Fibroblast of peridontal ligament (primary cell): ENCODE data around the gene IMP3.

Source experiments
- DNase-seq: peaks from one replicate; pipeline ENCODE4 v3.0.0-alpha.2; 2010; ENCODE audit errors: extremely low read depth

The IMP3 gene

GRCh38 chr15:75672646-75673425, 32.8 kb upstream of the IMP3 start:
- peak; percentile 64 for DNase-seq

- DNase-seq = peak; percentile 22
These were observed 31.9 kb upstream of the IMP3 start for GRCh38 chr15:75671730-75672602.

GRCh38 chr15:75669879-75670212, 29.8 kb upstream of the IMP3 start:
- no peak for DNase-seq

- DNase-seq = no peak
These were observed 29.3 kb upstream of the IMP3 start for GRCh38 chr15:75669191-75669878.

GRCh38 chr15:75666823-75667501, 26.9 kb upstream of the IMP3 start:
- DNase-seq = peak; percentile 99

- DNase-seq = no peak
These were observed 24.0 kb upstream of the IMP3 start for GRCh38 chr15:75663931-75664421.

- DNase-seq = no peak
These were observed 22.9 kb upstream of the IMP3 start for GRCh38 chr15:75662823-75663519.

GRCh38 chr15:75661756-75662140, 21.7 kb upstream of the IMP3 start:
- DNase-seq = no peak

- DNase-seq = peak; percentile 93
These were observed 21.2 kb upstream of the IMP3 start for GRCh38 chr15:75661100-75661755.

GRCh38 chr15:75659928-75660645, 20.1 kb upstream of the IMP3 start:
- no peak for DNase-seq

- DNase-seq = no peak
These were observed 19.2 kb upstream of the IMP3 start for GRCh38 chr15:75659141-75659771.

- no peak for DNase-seq
These were observed 16.8 kb upstream of the IMP3 start for GRCh38 chr15:75656813-75657212.

- no peak for DNase-seq
These were observed 16.3 kb upstream of the IMP3 start for GRCh38 chr15:75656331-75656730.

GRCh38 chr15:75655931-75656330, 15.9 kb upstream of the IMP3 start:
- DNase-seq = no peak

GRCh38 chr15:75654201-75654907, 14.3 kb upstream of the IMP3 start:
- DNase-seq = no peak

GRCh38 chr15:75653347-75653913, 13.4 kb upstream of the IMP3 start:
- DNase-seq = no peak

- no peak for DNase-seq
These were observed 12.0 kb upstream of the IMP3 start for GRCh38 chr15:75651810-75652543.
